H9 (cell line): ENCODE data around the gene CTCFL. TPM values are rescaled to one million over a fixed set of nuclear protein-coding genes. Genes with fewer than 3 reads are reported as not detected.

Experiments used
- DNase-seq: peaks from one replicate; pipeline ENCODE4 v3.0.0-alpha.2; 2017
- H2AFZ ChIP-seq: one replicate; pipeline ENCODE4 v1.6.1; 2013; ENCODE audit warnings: mild to moderate bottlenecking, low read length, control low read depth, moderate library complexity
- H2AK5ac ChIP-seq: 2 replicates; pipeline ENCODE4 v1.6.1; 2013; ENCODE audit warnings: low read length, control low read depth, mixed read lengths; ENCODE audit not compliant: insufficient read length
- H2BK120ac ChIP-seq: one replicate; pipeline ENCODE4 v1.6.1; 2013; ENCODE audit warnings: low read depth, mild to moderate bottlenecking, low read length, control low read depth, inconsistent platforms; ENCODE audit not compliant: poor library complexity, severe bottlenecking
- H2BK12ac ChIP-seq: 2 replicates; pipeline ENCODE4 v1.6.1; 2013; ENCODE audit warnings: low read length, control low read depth, mixed read lengths, low read depth; ENCODE audit not compliant: insufficient read length
- H2BK15ac ChIP-seq: 2 replicates; pipeline ENCODE4 v1.6.1; 2013; ENCODE audit warnings: low read depth, low read length, control low read depth
- H2BK20ac ChIP-seq: one replicate; pipeline ENCODE4 v1.6.1; 2013; ENCODE audit warnings: low read depth, mild to moderate bottlenecking, low read length, control low read depth, inconsistent platforms; ENCODE audit not compliant: poor library complexity, severe bottlenecking
- H2BK5ac ChIP-seq: 2 replicates; pipeline ENCODE4 v1.6.1; 2013; ENCODE audit warnings: low read length, control low read depth, mixed read lengths; ENCODE audit not compliant: insufficient read length
- H3K14ac ChIP-seq: 2 replicates; pipeline ENCODE4 v1.6.1; 2013; ENCODE audit warnings: low read length, control low read depth; ENCODE audit not compliant: insufficient read depth
- H3K18ac ChIP-seq: 2 replicates; pipeline ENCODE4 v1.6.1; 2013; ENCODE audit warnings: low read depth, mild to moderate bottlenecking, mixed read lengths, low read length, control low read depth; ENCODE audit not compliant: insufficient read length
- H3K23ac ChIP-seq: 2 replicates; pipeline ENCODE4 v1.6.1; 2013; ENCODE audit warnings: low read length, control low read depth, mixed read lengths, low read depth; ENCODE audit not compliant: insufficient read length
- H3K23me2 ChIP-seq: 2 replicates; pipeline ENCODE4 v1.6.1; 2013; ENCODE audit warnings: low read depth, mild to moderate bottlenecking, mixed read lengths, low read length, control low read depth; ENCODE audit not compliant: insufficient read length, poor library complexity, severe bottlenecking
- H3K27ac ChIP-seq: 2 replicates; pipeline ENCODE4 v1.5.1; 2013; ENCODE audit warnings: low read length, control low read depth, mixed read lengths, low read depth; ENCODE audit not compliant: insufficient read length
- H3K27me3 ChIP-seq: 2 replicates; pipeline ENCODE4 v1.6.1; 2013; ENCODE audit warnings: low read length, control low read depth, inconsistent platforms; ENCODE audit not compliant: insufficient read depth
- H3K4ac ChIP-seq: 2 replicates; pipeline ENCODE4 v1.6.1; 2013; ENCODE audit warnings: low read depth, mild to moderate bottlenecking, control low read depth, inconsistent platforms, low read length, moderate library complexity
- H3K4me1 ChIP-seq: 2 replicates; pipeline ENCODE4 v1.6.1; 2013; ENCODE audit warnings: low read length, control low read depth, inconsistent platforms; ENCODE audit not compliant: insufficient read depth
- H3K4me2 ChIP-seq: 2 replicates; pipeline ENCODE4 v1.6.1; 2013; ENCODE audit warnings: low read length, control low read depth, mixed read lengths; ENCODE audit not compliant: insufficient read length, insufficient read depth
- H3K56ac ChIP-seq: 2 replicates; pipeline ENCODE4 v1.6.1; 2013; ENCODE audit warnings: low read depth, mild to moderate bottlenecking, mixed read lengths, low read length, control low read depth; ENCODE audit not compliant: insufficient read length
- H3K79me1 ChIP-seq: 2 replicates; pipeline ENCODE4 v1.6.1; 2013; ENCODE audit warnings: low read depth, mild to moderate bottlenecking, moderate library complexity, low read length, control low read depth, inconsistent platforms; ENCODE audit not compliant: insufficient read depth, poor library complexity, severe bottlenecking
- H3K79me2 ChIP-seq: 2 replicates; pipeline ENCODE4 v1.6.1; 2013; ENCODE audit warnings: low read length, control low read depth, inconsistent platforms; ENCODE audit not compliant: insufficient read depth
- H3K9ac ChIP-seq: 2 replicates; pipeline ENCODE4 v1.6.1; 2013; ENCODE audit warnings: low read length, control low read depth, mixed read lengths; ENCODE audit not compliant: insufficient read length; ENCODE audit errors: extremely low read depth
- H3K9me3 ChIP-seq: one replicate; pipeline ENCODE4 v1.6.1; 2013; ENCODE audit warnings: low read depth, low read length, inconsistent platforms; ENCODE audit not compliant: control insufficient read depth
- H3T11ph ChIP-seq: one replicate; pipeline ENCODE4 v1.6.1; 2013; ENCODE audit warnings: mild to moderate bottlenecking, low read length, control low read depth, inconsistent platforms
- H4K20me1 ChIP-seq: one replicate; pipeline ENCODE4 v1.6.1; 2013; ENCODE audit not compliant: control insufficient read depth, insufficient read length, insufficient read depth
- H4K5ac ChIP-seq: 2 replicates; pipeline ENCODE4 v1.6.1; 2013; ENCODE audit warnings: low read depth, mild to moderate bottlenecking, mixed read lengths, low read length, control low read depth; ENCODE audit not compliant: insufficient read length
- H4K8ac ChIP-seq: replicated peaks from 2 replicates; pipeline ENCODE4 v1.6.1; 2013; ENCODE audit warnings: low read length, control low read depth, mixed read lengths, low read depth; ENCODE audit not compliant: insufficient read length
- H4K91ac ChIP-seq: 2 replicates; pipeline ENCODE4 v1.6.1; 2013; ENCODE audit warnings: low read depth, mild to moderate bottlenecking, moderate library complexity, mixed read lengths, low read length, control low read depth; ENCODE audit not compliant: insufficient read length
- H3K27ac Mint-ChIP-seq, 3 experiments: 2 replicates in 2 of 3; 3 replicates in 1 of 3; pipeline ENCODE4 v1.8.0; 2020 to 2021; ENCODE audit warnings: mixed read lengths in 3 of 3, mild to moderate bottlenecking in 1 of 3, moderate library complexity in 1 of 3
- H3K27me3 Mint-ChIP-seq: 2 replicates; pipeline ENCODE4 v1.8.0; 2021; ENCODE audit warnings: low read depth, mild to moderate bottlenecking, moderate library complexity, mixed read lengths
- H3K36me3 Mint-ChIP-seq, 3 experiments: 2 replicates in 2 of 3; 3 replicates in 1 of 3; pipeline ENCODE4 v1.8.0; 2020 to 2021; ENCODE audit warnings: low read depth in 3 of 3, mixed read lengths in 3 of 3; ENCODE audit not compliant: insufficient read depth in 1 of 3
- H3K4me1 Mint-ChIP-seq, 2 experiments: 2 replicates each; pipeline ENCODE4 v1.8.0; 2020; ENCODE audit warnings: mixed read lengths in 2 of 2
- H3K4me3 Mint-ChIP-seq, 2 experiments: 2 replicates in 1 of 2; 3 replicates in 1 of 2; pipeline ENCODE4 v1.8.0; 2020 to 2021; ENCODE audit warnings: mild to moderate bottlenecking in 2 of 2, mixed read lengths in 2 of 2, moderate library complexity in 1 of 2
- H3K9me3 Mint-ChIP-seq, 2 experiments: 2 replicates in 1 of 2; 3 replicates in 1 of 2; pipeline ENCODE4 v1.8.0; 2020; ENCODE audit warnings: mild to moderate bottlenecking in 2 of 2, mixed read lengths in 2 of 2, moderate library complexity in 1 of 2
- WGBS: extraction: QIAGEN DNeasy Blood & Tissue Kit; methylation state at CpG from one replicate; pipeline ENCODE4 v1.1.7; 2013; ENCODE audit warnings: missing lambda C conversion rate, low lambda C conversion rate, mixed read lengths; ENCODE audit not compliant: insufficient read length; ENCODE audit errors: extremely low coverage; 5-methylcytosine and 5-hydroxymethylcytosine counted together
- total RNA-seq: library from RNA; stranded (reverse); gene quantifications from 2 replicates; pipeline ENCODE4 v1.2.1, GENCODE V29; 2021
- TF ChIP-seq, protein P1 (sequence below): fragments of 200-600 bp; sonication (generic); conservative IDR thresholded peaks from 3 replicates; pipeline ENCODE4 v1.8.0; 2021; ENCODE audit warnings: antibody characterized with exemption, mild to moderate bottlenecking

Gene CTCFL
- total RNA-seq, 1 experiment from 2014 or later, result 0.90 TPM

DNA sequence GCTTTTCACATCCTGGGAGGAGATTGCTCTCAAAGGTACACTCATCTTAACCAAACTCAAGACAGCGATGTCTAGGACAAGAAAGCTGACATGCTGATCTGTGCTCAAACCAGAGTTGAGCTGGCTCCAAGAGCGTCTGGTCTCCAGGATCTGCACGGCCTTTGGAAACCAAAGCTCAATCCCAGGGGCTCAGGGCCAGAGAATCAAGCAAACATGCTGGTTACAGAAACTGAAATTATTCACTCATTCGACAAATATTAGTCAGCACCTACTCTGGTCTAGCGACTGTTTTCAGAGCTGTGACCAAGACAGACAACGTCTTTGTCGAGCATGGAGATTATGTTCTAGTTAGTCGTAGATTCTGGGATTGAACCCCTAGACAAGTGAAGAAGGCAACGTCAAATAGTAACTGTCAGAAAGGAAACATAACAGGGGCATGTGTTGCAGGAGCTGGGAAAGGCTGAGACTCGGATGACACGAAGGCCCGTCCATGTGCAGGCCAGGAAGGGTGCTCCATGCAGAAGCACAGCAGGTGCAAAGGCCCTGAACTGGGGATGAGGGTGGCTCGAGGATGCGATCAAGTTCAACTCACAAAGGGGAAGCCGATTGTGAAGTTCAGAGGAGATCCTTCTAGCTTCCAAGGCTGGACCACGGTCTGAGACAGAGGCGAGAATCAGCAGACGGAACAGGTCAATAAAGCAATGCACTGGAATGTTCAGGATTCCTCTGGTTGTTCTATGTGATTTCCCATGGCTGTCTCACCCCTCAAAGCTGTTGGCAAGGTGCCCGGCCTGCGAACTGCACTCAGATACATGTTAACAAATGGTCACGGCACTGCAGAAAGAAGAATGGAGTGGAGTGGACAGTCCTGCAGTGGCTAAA, 23.5 kb upstream of the CTCFL start:
- WGBS, result no CpG with 5 or more reads among the region's 21 CpGs
- Mint-ChIP-seq H3K27me3 (peaks cover 9% of the 10 kb centered on the region), H3K27ac (no peak overlapping the region), H3K4me1 (peaks cover 14 to 16% of the 10 kb centered on the region in 2 experiments), H3K4me3 (no peak overlapping the region), H3K9me3 (no peaks in the 10 kb centered on the region; a peak in 1 of 5 replicates), H3K36me3 (no peaks in the 10 kb centered on the region)
- Histone ChIP-seq H2AK5ac (no peak overlapping the region), H2BK5ac (no peak overlapping the region), H2BK12ac (no peak overlapping the region), H3T11ph (no peak overlapping the region), H3K14ac (no peak overlapping the region), H3K4me2 (no peak overlapping the region), H2BK20ac (no peak overlapping the region), H4K20me1 (no peaks in the 10 kb centered on the region), H3K27ac (no peak overlapping the region), H3K79me2 (no peaks in the 10 kb centered on the region), H3K18ac (no peak overlapping the region), H3K27me3 (no peaks in the 10 kb centered on the region; the same call in 1 of the 2 replicates), H3K9ac (no peak overlapping the region), H3K56ac (no peak overlapping the region), H4K8ac (no peak overlapping the region), H3K4ac (no peak overlapping the region), H3K23ac (no peak overlapping the region), H3K79me1 (no peaks in the 10 kb centered on the region), H2BK120ac (no peak overlapping the region), H4K5ac (no peak overlapping the region), H2BK15ac (no peak overlapping the region), H3K4me1 (no peaks in the 10 kb centered on the region), H2AFZ (no peak overlapping the region), H4K91ac (no peak overlapping the region), H3K23me2 (no peaks in the 10 kb centered on the region), H3K9me3 (no peaks in the 10 kb centered on the region)
- DNase-seq, result no peak
- TF ChIP-seq, protein P1, sequence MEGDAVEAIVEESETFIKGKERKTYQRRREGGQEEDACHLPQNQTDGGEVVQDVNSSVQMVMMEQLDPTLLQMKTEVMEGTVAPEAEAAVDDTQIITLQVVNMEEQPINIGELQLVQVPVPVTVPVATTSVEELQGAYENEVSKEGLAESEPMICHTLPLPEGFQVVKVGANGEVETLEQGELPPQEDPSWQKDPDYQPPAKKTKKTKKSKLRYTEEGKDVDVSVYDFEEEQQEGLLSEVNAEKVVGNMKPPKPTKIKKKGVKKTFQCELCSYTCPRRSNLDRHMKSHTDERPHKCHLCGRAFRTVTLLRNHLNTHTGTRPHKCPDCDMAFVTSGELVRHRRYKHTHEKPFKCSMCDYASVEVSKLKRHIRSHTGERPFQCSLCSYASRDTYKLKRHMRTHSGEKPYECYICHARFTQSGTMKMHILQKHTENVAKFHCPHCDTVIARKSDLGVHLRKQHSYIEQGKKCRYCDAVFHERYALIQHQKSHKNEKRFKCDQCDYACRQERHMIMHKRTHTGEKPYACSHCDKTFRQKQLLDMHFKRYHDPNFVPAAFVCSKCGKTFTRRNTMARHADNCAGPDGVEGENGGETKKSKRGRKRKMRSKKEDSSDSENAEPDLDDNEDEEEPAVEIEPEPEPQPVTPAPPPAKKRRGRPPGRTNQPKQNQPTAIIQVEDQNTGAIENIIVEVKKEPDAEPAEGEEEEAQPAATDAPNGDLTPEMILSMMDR, result no peak
